ENCODE measurements around the gene OTULIN. TPM values are rescaled to one million over a fixed set of nuclear protein-coding genes. Genes with fewer than 3 reads are reported as not detected.

Gene OTULIN
- total and polyA plus RNA-seq, 2 of the 13 experiments (the other 11 are each of a cell fraction or from before 2014, with no cell fraction given) = 7.0 to 34.8 TPM

- H4K20me1 ChIP-seq (ENCODE audit: insufficient read depth, low read length) = no peaks in the 10 kb centered on the region
- ATAC-seq = no peak
- H3K9ac ChIP-seq (ENCODE audit: insufficient read depth, low read depth, low read length) = no peak overlapping the region
- H2AFZ ChIP-seq (ENCODE audit: low read length) = no peak overlapping the region
- no peak for FAIRE-seq
- H3K4me2 ChIP-seq (ENCODE audit: low read depth, low read length) = no peak overlapping the region
- WGBS (ENCODE audit: low lambda C conversion rate) = 97% methylated on average over 9 of the region's 9 CpGs
- H3K27me3 ChIP-seq (ENCODE audit: control insufficient read depth in 1 of 2, insufficient read depth in 2 of 2, low read length in 2 of 2) = no peaks in the 10 kb centered on the region
- DNase-seq (ENCODE audit: low spot score) = no peak
- POLR2A ChIA-PET = no interaction called here
- intact Hi-C loops (cut with micrococcal nuclease; ENCODE audit: unreplicated experiment) (no loop called here), in situ Hi-C loops (cut with HindIII; ENCODE audit: extremely low pct_ligation_motif_present, low pct_unique_long_range_greater_than_20kb) (no loop called here)
- TF ChIP-seq BATF2 (CRISPR knock-in tag; IDR thresholded peaks at IDR 0.05) = no peak
- H3K4me3 ChIP-seq (replicated peaks in 1 of 3; ENCODE audit: insufficient read depth in 1 of 3, low read depth in 2 of 3, low read length in 3 of 3) = no peak overlapping the region
- no peak overlapping the region for H3K27ac ChIP-seq (ENCODE audit: extremely low read length, insufficient read depth, low read length)
- no peaks in the 10 kb centered on the region for H3K79me2 ChIP-seq (ENCODE audit: insufficient read depth, low read length)
- H3K9me3 ChIP-seq (ENCODE audit: low read length) = no peaks in the 10 kb centered on the region
- BruUV-seq (replicated peaks) = no TSS peak
- peaks cover 6% of the 10 kb centered on the region; the same call in 1 of the 2 replicates for H3K4me1 ChIP-seq (ENCODE audit: insufficient read depth, low read length)
- peaks cover 14 to 71% of the 10 kb centered on the region in 2 experiments for H3K36me3 ChIP-seq (replicated peaks in 1 of 2; ENCODE audit: control insufficient read depth in 1 of 2, insufficient read depth in 2 of 2, low read length in 2 of 2)
- CTCF ChIA-PET (ENCODE audit: low intra/inter-chr PET ratio, low total read pairs) = no interaction called here
Measured at GRCh38 chr5:14707811-14708390, 43.4 kb downstream of the OTULIN start.

- no peaks in the 10 kb centered on the region for H3K79me2 ChIP-seq (ENCODE audit: insufficient read depth, low read length)
- ChIA-PET POLR2A (no interaction called here), CTCF (ENCODE audit: low intra/inter-chr PET ratio, low total read pairs) (no interaction called here)
- H3K9me3 ChIP-seq (ENCODE audit: low read length) = no peaks in the 10 kb centered on the region
- H3K27me3 ChIP-seq (ENCODE audit: control insufficient read depth in 1 of 2, insufficient read depth in 2 of 2, low read length in 2 of 2) = no peaks in the 10 kb centered on the region
- 96% methylated on average over 5 of the region's 5 CpGs for whole genome bisulfite sequencing (ENCODE audit: low lambda C conversion rate)
- H3K36me3 ChIP-seq (replicated peaks in 1 of 2; ENCODE audit: control insufficient read depth in 1 of 2, insufficient read depth in 2 of 2, low read length in 2 of 2) = peaks cover 13 to 74% of the 10 kb centered on the region in 2 experiments
- no TSS peak for BruUV-seq (replicated peaks)
- H3K27ac ChIP-seq (ENCODE audit: extremely low read length, insufficient read depth, low read length) = no peak overlapping the region
- H2AFZ ChIP-seq (ENCODE audit: low read length) = no peak overlapping the region
- FAIRE-seq = no peak
- ATAC-seq = no peak
- in situ Hi-C loops (cut with HindIII; ENCODE audit: extremely low pct_ligation_motif_present, low pct_unique_long_range_greater_than_20kb) = no loop called here
- H3K4me2 ChIP-seq (ENCODE audit: low read depth, low read length) = no peak overlapping the region
- intact Hi-C loops (cut with micrococcal nuclease; ENCODE audit: unreplicated experiment) = no loop called here
- H3K9ac ChIP-seq (ENCODE audit: insufficient read depth, low read depth, low read length) = no peak overlapping the region
- no peaks in the 10 kb centered on the region for H4K20me1 ChIP-seq (ENCODE audit: insufficient read depth, low read length)
- DNase-seq (ENCODE audit: low spot score) = no peak
- H3K4me3 ChIP-seq (replicated peaks in 1 of 3; ENCODE audit: insufficient read depth in 1 of 3, low read depth in 2 of 3, low read length in 3 of 3) = no peak overlapping the region
- peaks cover 6% of the 10 kb centered on the region; the same call in 1 of the 2 replicates for H3K4me1 ChIP-seq (ENCODE audit: insufficient read depth, low read length)
- TF ChIP-seq TERF1 (CRISPR knock-in tag; IDR thresholded peaks at IDR 0.05) (no peak), RXRB (CRISPR knock-in tag; IDR thresholded peaks at IDR 0.05; ENCODE audit: borderline replicate concordance) (no peak), AHDC1 (CRISPR knock-in tag; IDR thresholded peaks at IDR 0.05; ENCODE audit: borderline replicate concordance) (no peak), ZBTB10 (CRISPR knock-in tag; IDR thresholded peaks at IDR 0.05; ENCODE audit: borderline replicate concordance) (no peak), ZSCAN21 (CRISPR knock-in tag; IDR thresholded peaks at IDR 0.05; ENCODE audit: borderline replicate concordance) (no peak)
Measured at GRCh38 chr5:14708551-14708950, 44.0 kb downstream of the OTULIN start.

Measured in HepG2 (cell line).